Measurements from ENCODE around the gene PRPF38B. TPM values are rescaled to one million over a fixed set of nuclear protein-coding genes. Genes with fewer than 3 reads are reported as not detected.
"Not testable (repeated sequence)": the region's sequence is repeated elsewhere in the genome, so short reads cannot be mapped to it uniquely, and the experiment has no call there.

The PRPF38B gene
- total RNA-seq, 1 donor from 2014 or later: 25.3 TPM

DNA sequence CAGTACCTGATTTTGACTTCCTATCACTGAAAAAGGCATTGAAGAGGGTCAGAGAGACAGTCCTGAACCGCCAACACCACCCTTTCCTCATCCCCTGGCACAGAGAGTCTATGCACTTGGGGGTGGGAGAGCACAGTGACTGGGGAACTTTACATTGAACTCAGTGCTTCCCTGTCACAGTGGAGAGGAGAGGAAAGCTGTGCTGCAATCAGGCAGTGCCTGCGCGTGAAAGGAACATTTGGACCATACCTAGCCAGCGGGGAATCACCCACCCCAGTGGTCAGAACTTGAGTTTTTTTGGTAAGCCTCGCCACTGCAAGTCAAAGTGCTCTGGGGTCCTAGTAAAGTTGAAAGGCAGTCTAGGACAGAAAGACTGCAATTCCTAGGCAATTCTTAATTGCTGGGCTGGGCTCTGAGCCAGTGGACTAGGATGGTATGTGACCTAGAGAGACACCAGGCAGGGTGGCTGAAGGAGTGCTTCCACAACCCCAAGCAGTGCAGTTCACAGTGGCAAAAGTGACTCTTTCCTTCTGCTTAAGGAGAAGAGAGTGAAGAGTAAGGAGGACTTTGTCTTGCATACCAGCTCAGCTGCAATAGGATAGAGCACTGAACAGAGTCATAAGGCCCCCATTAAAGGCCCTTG lies 21.9 kb upstream of the PRPF38B start:
- H3K9me3 Mint-ChIP-seq (ENCODE audit: low read depth): peaks cover 5% of the 10 kb centered on the region
- no peak overlapping the region for H3K27ac Mint-ChIP-seq (ENCODE audit: unreplicated experiment)
- H3K36me3 Mint-ChIP-seq (ENCODE audit: low read depth): peaks cover 1% of the 10 kb centered on the region
- no peak overlapping the region for H3K4me3 Mint-ChIP-seq (ENCODE audit: unreplicated experiment)
- no peak for DNase-seq (ENCODE audit: low spot score)
- peaks cover 2% of the 10 kb centered on the region for H3K27me3 Mint-ChIP-seq (ENCODE audit: low read depth)
- H3K4me1 Mint-ChIP-seq (ENCODE audit: low read depth): peaks cover 13% of the 10 kb centered on the region
- TF ChIP-seq, protein P1, sequence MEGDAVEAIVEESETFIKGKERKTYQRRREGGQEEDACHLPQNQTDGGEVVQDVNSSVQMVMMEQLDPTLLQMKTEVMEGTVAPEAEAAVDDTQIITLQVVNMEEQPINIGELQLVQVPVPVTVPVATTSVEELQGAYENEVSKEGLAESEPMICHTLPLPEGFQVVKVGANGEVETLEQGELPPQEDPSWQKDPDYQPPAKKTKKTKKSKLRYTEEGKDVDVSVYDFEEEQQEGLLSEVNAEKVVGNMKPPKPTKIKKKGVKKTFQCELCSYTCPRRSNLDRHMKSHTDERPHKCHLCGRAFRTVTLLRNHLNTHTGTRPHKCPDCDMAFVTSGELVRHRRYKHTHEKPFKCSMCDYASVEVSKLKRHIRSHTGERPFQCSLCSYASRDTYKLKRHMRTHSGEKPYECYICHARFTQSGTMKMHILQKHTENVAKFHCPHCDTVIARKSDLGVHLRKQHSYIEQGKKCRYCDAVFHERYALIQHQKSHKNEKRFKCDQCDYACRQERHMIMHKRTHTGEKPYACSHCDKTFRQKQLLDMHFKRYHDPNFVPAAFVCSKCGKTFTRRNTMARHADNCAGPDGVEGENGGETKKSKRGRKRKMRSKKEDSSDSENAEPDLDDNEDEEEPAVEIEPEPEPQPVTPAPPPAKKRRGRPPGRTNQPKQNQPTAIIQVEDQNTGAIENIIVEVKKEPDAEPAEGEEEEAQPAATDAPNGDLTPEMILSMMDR (IDR thresholded peaks at IDR 0.05): no peak

DNA sequence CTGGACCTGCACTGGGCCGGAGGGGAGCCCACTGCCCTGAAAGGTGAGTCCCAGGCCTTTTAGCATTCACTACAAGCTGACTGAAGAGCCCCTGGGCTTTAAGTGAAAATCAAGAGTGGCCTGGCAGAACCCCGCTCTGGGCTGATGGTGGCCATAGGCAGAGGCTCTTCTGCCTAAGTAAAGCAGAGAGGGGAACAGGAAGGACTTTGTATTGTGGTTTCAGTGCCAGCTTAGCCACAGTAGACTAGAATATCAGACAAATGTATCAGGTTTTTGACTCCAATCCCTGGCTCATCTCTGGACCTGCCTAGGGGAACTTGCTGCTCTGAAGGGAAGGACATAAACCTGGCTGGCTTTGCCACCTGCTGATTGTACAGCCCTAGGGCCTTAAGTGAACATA lies 21.0 kb upstream of the PRPF38B start:
- Mint-ChIP-seq H3K36me3 (ENCODE audit: low read depth) (peaks cover 1% of the 10 kb centered on the region), H3K27me3 (ENCODE audit: low read depth) (peaks cover 2% of the 10 kb centered on the region), H3K27ac (ENCODE audit: unreplicated experiment) (no peak overlapping the region), H3K9me3 (ENCODE audit: low read depth) (peaks cover 5% of the 10 kb centered on the region), H3K4me1 (ENCODE audit: low read depth) (peaks cover 13% of the 10 kb centered on the region), H3K4me3 (ENCODE audit: unreplicated experiment) (no peak overlapping the region)
- DNase-seq (ENCODE audit: low spot score): no peak
- TF ChIP-seq, protein P1 (IDR thresholded peaks at IDR 0.05): no peak

DNA sequence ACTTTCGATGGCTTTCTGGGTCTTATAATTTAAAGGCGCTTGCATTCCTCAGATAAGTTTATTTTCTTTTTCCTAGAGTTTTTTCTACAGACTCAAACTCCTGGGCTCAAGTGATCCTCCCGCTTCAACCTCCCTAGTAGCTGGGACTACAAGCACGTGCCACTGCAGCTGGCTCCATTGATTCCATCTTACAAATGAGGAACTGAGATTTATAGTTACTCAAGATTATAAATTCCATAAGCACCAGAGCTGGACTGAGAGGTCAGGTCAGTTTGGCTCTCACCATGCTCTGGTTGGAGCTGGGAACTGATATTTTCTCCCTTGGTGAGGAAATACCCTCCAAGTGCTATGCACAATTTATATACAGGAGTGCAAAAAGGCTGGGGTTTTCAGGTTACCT lies 13.4 kb upstream of the PRPF38B start:
- Mint-ChIP-seq H3K36me3 (ENCODE audit: low read depth) (peaks cover 2% of the 10 kb centered on the region), H3K9me3 (ENCODE audit: low read depth) (no peaks in the 10 kb centered on the region), H3K27me3 (ENCODE audit: low read depth) (peaks cover 2% of the 10 kb centered on the region), H3K27ac (ENCODE audit: unreplicated experiment) (no peak overlapping the region), H3K4me1 (ENCODE audit: low read depth) (peaks cover 4% of the 10 kb centered on the region), H3K4me3 (ENCODE audit: unreplicated experiment) (no peak overlapping the region)
- TF ChIP-seq, protein P1 (IDR thresholded peaks at IDR 0.05): no peak
- no peak for DNase-seq (ENCODE audit: low spot score)

DNA sequence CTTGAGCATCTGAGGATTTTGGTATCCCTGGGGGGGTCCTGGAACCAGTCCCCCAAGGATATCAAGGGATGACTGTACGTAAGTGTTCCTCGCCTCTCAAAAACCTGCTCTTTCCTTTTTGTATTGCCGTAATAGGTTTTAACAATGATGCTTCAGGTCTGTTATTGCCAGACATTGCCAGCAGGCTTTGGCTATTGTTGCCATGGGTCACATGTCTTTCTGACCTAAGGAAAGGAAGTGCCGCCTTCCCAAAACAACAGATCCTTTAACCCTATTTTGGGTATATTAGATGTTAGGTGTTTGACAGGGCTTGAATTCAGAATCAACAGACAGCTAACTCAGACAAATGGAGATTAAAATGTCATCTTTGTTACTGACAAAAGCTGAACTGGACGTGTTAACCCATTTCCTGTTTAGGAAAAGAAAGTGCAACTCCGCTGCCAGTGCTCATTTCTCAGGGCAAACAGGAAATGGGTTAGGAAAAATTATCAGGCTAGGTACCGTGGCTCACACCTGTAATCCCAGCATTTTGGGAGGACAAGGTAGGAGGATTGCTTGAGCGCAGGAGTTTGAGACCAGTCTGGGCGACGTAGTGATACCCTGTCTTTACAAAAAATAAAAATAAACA lies 12.4 kb upstream of the PRPF38B start:
- Mint-ChIP-seq H3K4me3 (ENCODE audit: unreplicated experiment) (no peak overlapping the region), H3K36me3 (ENCODE audit: low read depth) (peaks cover 2% of the 10 kb centered on the region), H3K27me3 (ENCODE audit: low read depth) (peaks cover 2% of the 10 kb centered on the region), H3K27ac (ENCODE audit: unreplicated experiment) (no peak overlapping the region), H3K4me1 (ENCODE audit: low read depth) (peaks cover 4% of the 10 kb centered on the region), H3K9me3 (ENCODE audit: low read depth) (no peaks in the 10 kb centered on the region)
- DNase-seq (ENCODE audit: low spot score): no peak
- TF ChIP-seq, protein P1 (IDR thresholded peaks at IDR 0.05): no peak

DNA sequence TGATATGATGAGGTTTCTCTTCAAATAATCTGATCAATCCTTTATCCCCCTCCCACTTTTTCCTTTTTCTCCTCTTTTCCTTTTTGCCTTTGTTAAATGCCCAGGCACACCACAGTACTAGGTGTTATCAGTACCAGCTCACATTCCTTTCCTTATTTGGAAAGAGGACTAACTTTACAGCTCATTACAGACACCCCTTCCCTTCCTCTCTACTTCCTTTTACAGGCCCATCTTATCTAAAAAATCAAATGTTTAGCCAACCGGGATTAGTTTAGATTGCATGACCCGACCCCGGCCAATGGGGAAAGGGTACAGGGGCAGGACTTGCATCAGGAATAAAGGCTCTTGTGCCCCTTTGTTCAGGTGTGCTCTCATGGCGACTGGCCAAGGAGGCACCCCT lies 10.4 kb upstream of the PRPF38B start:
- not testable (repeated sequence) for H3K4me3 Mint-ChIP-seq (ENCODE audit: unreplicated experiment); H3K4me1 Mint-ChIP-seq (ENCODE audit: low read depth); H3K27me3 Mint-ChIP-seq (ENCODE audit: low read depth); DNase-seq (ENCODE audit: low spot score); H3K27ac Mint-ChIP-seq (ENCODE audit: unreplicated experiment); H3K36me3 Mint-ChIP-seq (ENCODE audit: low read depth); H3K9me3 Mint-ChIP-seq (ENCODE audit: low read depth)

DNA sequence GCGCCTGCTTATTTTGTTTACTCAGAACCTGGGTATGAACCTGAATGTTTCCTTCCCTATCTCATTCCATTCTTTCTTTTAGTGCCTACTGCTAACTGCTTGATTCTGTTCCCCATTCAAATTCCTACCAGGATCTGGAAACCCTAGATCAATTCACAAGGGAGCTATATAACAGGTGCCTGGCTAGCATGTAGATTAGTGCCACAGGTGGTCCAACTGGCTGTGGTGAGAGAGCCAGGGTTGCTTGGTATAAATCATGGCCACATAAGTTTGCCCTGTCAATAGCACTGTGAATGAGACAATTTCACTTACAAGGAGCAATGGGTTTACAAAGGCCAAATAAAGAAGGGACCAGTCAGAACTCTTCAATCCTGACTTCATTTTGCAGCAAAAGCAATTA lies 6.6 kb upstream of the PRPF38B start:
- DNase-seq (ENCODE audit: low spot score): no peak
- Mint-ChIP-seq H3K9me3 (ENCODE audit: low read depth) (no peaks in the 10 kb centered on the region), H3K4me1 (ENCODE audit: low read depth) (peaks cover 14% of the 10 kb centered on the region), H3K27ac (ENCODE audit: unreplicated experiment) (no peak overlapping the region), H3K27me3 (ENCODE audit: low read depth) (no peaks in the 10 kb centered on the region), H3K36me3 (ENCODE audit: low read depth) (peaks cover 2% of the 10 kb centered on the region), H3K4me3 (ENCODE audit: unreplicated experiment) (no peak overlapping the region)
- TF ChIP-seq, protein P1 (IDR thresholded peaks at IDR 0.05): no peak
